Measurements from ENCODE around the gene CLCN3.
A peak's percentile ranks its signal among the peaks of the same experiment; 100 is the strongest.
"Not testable (repeated sequence)": the region's sequence is repeated elsewhere in the genome, so short reads cannot be mapped to it uniquely, and the experiment has no call there.

The CLCN3 gene

DNA sequence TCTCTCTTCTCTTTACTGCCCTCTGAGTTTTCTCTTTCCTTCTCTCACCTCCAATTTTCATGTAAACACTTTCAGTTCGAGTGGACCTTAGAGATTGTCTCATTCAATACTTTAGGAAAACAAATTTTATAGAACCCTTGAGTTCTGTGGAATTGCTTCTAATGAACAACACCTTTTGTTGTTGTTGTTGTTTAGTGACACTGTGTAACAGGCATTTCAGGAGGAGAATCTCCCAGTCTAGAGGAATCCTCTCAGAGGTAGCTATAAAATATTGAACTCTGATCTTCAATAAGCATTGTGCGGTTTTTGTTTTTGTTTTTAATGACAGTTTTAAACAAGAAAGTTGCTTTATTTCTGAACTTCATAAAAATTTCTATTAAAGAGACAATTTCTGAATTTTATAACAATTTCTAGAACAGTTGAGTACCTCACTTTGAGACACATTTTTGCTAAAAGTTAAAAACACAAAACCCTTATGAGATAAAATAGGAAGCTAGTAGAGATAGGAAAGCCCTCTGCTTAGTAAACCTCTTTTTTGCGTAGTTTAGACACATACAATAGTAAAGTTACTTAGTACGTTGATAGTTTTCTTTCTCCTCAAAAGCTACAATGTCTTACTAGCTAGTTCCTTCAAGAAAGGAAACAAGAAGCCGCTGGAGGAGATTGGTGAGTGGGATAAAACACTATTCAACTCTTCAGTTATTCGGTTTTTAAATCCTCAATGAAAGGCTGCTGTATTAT lies 38.8 kb downstream of the CLCN3 start:
- DNase-seq (ENCODE audit: low spot score in 2 of 2) (no peak), ATAC-seq (no peak)
- Mint-ChIP-seq H3K9me3 (no peaks in the 10 kb centered on the region), H3K4me3 (peak overlapping the region; percentile 60), H3K27ac (peak overlapping the region; percentile 89), H3K36me3 (peaks cover 8% of the 10 kb centered on the region), H3K4me1 (peaks cover 6% of the 10 kb centered on the region)

DNA sequence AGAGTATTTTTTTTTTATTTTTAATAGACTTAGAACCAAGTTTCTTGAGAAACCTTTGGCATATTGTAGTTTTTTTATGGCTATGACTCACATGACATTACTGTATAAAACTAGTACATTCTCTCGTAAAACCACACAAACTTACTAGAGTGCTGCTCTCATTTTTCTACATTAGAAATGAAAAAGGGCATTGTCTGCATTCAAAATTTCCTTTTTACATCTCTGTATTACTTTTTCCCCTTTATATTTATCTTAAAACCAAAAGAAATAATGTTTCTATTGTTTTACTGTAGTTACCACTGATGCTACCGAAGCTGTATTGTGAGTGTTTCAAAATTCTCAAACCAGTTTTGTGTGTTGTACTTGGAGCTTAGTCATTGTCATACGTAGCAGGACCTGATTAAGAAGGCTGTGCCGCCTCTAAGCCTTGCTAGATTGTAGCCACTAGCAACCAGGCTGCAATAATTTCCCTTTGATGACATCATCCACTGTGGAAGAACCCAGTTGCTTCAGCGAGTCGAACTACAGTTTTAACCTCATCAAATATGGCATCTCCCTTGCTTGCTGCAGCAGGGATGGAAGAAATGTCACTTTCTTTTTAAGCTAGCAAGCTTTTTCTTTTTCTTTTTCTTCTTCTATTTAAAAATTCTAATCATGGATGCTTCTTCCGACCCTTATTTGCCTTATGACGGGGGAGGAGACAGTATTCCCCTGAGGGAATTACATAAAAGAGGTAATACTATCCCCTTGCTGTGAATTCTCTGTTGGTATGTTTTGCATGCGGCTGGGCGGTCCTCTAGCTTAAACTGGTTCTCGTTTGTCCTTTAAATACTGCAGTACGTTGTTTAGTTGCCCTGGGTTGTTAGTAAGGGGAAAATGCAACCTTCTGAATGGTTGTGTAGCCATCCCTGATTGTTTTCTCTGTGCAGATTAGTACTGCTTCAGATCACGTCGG lies 39.6 kb downstream of the CLCN3 start:
- Mint-ChIP-seq H3K4me1 (peaks cover 6% of the 10 kb centered on the region), H3K4me3 (peak overlapping the region; percentile 60), H3K27ac (peak overlapping the region; percentile 89), H3K36me3 (peaks cover 8% of the 10 kb centered on the region), H3K9me3 (no peaks in the 10 kb centered on the region)
- DNase-seq (ENCODE audit: low spot score in 2 of 2) (peak; percentile 25 to 61), ATAC-seq (peak; percentile 100)

DNA sequence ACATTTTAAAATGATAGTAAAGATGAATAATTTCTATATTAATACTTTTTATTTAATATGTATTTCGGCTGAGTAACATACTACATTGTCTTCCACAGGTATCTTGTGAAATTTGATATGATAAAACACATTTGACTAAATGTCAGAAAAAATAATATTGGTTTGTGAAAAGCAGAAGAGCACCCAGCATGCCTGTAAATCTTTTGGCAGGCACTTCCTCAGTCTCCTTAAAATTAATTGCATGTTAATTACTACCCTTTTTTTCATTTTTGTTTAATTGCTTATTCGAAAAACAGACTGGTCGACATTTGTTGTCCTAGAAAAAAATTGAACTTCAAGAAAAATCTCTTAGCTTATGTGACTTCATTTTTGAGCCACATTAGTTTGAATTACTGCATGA lies 40.6 kb downstream of the CLCN3 start:
- no peak for DNase-seq (ENCODE audit: low spot score in 2 of 2)
- ATAC-seq = no peak
- no peaks in the 10 kb centered on the region for H3K9me3 Mint-ChIP-seq

DNA sequence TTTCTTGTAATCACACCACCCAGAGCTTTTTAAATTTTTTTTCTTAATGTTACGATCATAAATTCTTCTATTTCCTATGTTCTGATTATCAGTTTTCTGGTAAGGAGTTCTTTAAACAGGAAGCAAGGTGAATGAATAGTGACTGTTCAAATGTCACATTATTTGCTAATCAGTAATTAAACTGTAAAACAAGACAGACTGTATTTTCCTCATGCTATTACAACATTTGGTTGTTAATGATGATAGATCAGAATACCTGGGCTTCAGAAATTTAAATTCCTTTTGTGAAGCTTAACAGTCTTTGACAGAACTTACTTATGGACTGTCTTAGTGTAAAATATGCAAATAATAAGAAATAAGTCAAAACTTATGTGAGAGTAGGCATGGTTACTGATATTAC lies 41.4 kb downstream of the CLCN3 start:
- no peak overlapping the region for H3K27ac Mint-ChIP-seq
- no peak for DNase-seq (ENCODE audit: low spot score in 2 of 2)
- H3K4me1 Mint-ChIP-seq = peaks cover 13% of the 10 kb centered on the region
- H3K4me3 Mint-ChIP-seq = no peak overlapping the region
- no peaks in the 10 kb centered on the region for H3K9me3 Mint-ChIP-seq
- peaks cover 8% of the 10 kb centered on the region for H3K36me3 Mint-ChIP-seq
- no peak for ATAC-seq

More for the DNA sequence above, 40.6 kb downstream of the CLCN3 start:
- H3K36me3 Mint-ChIP-seq = peaks cover 8% of the 10 kb centered on the region
- peak overlapping the region; percentile 89 for H3K27ac Mint-ChIP-seq
- no peak overlapping the region for H3K4me3 Mint-ChIP-seq
- peaks cover 13% of the 10 kb centered on the region for H3K4me1 Mint-ChIP-seq

DNA sequence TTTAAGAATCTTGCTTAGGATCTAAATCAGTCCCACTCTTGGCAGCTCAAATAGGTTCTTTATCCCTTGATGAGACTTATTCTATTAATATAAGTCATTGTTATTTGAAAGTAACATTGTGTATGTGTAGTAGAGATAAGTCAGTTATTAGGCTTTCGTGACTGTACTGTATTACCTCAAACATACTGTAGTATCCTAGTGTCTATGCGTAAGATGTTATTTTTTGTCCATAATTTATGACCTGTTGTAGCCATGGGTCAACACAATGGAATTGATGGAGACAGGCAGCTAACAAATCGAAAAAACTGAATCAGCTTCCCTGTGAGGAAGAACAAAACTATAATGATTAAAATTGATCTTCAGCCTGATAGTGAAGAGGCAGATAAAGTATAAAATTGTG lies 41.8 kb downstream of the CLCN3 start:
- H3K4me3 Mint-ChIP-seq = no peak overlapping the region
- H3K9me3 Mint-ChIP-seq = no peaks in the 10 kb centered on the region
- peaks cover 13% of the 10 kb centered on the region for H3K4me1 Mint-ChIP-seq

DNA sequence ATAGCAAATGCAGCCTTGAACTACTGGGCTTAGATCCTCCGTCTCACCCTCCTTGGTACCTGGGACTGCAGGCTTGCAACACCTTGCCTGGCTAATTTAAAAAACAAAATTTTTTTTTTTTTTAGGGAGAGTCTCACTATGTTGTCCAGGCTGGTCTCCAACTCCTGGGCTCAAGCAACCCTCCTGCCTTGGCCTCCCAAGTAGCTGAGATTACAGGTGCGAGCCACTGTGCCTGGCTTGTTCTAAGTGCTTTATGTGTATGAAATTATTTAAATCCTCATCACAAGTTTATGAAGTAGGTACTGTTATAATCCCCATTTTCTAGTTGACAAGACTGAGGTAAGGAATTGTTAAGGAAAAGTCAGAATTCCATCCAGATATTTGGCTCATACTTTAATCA lies 43.0 kb downstream of the CLCN3 start:
- H3K4me3 Mint-ChIP-seq = no peak overlapping the region

More for the DNA sequence above, 41.8 kb downstream of the CLCN3 start:
- H3K36me3 Mint-ChIP-seq = peaks cover 8% of the 10 kb centered on the region
- no peak overlapping the region for H3K27ac Mint-ChIP-seq
- ATAC-seq = no peak
- DNase-seq (ENCODE audit: low spot score in 2 of 2) = no peak

DNA sequence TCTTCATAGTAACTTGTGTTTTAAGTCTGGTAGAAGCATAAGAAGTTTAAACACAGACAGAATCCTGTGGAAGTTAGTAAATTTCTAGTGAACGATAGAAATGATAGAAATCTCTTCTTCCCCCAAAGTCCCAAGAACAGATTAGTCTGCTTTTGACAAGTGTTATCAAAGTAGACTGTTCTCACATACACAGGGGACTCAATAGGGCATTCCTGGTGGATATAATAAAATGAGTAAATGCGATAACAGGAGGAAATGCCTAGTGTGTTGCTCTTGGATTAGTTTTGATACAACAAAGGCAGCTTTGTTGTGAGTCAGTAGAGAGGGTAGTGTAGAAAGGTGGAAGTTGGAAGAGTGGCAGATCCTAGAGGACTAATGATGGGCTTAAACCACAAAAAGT lies 43.5 kb downstream of the CLCN3 start:
- H3K4me3 Mint-ChIP-seq = no peak overlapping the region
- no peak overlapping the region for H3K27ac Mint-ChIP-seq
- DNase-seq (ENCODE audit: low spot score in 2 of 2) (no peak), ATAC-seq (no peak)
- no peaks in the 10 kb centered on the region for H3K9me3 Mint-ChIP-seq
- peaks cover 17% of the 10 kb centered on the region for H3K36me3 Mint-ChIP-seq
- H3K4me1 Mint-ChIP-seq = peaks cover 13% of the 10 kb centered on the region

More for the DNA sequence above, 43.0 kb downstream of the CLCN3 start:
- Mint-ChIP-seq H3K4me1 (peaks cover 13% of the 10 kb centered on the region), H3K27ac (no peak overlapping the region), H3K36me3 (peaks cover 13% of the 10 kb centered on the region), H3K9me3 (no peaks in the 10 kb centered on the region)
- ATAC-seq (no peak), DNase-seq (ENCODE audit: low spot score in 2 of 2) (no peak)

DNA sequence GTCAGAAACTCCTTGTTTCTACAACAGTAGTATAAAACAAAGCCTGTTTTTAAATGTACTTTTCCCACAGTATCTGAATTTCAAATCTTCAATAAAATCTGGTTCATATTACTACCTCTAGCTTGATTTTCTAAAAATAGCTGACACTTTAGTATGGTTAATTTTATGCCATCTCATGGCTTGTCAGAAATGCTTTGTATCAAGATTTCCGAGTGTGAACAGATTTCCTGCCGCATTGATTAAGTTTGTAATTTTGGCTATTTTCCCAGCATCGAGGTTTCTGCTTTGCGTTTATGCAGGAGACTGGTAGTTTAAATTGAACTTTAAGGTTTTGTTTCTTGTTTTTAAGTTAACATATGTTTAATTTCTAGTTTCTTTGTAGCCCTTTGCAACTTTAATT lies 44.2 kb downstream of the CLCN3 start:
- no peaks in the 10 kb centered on the region for H3K9me3 Mint-ChIP-seq

DNA sequence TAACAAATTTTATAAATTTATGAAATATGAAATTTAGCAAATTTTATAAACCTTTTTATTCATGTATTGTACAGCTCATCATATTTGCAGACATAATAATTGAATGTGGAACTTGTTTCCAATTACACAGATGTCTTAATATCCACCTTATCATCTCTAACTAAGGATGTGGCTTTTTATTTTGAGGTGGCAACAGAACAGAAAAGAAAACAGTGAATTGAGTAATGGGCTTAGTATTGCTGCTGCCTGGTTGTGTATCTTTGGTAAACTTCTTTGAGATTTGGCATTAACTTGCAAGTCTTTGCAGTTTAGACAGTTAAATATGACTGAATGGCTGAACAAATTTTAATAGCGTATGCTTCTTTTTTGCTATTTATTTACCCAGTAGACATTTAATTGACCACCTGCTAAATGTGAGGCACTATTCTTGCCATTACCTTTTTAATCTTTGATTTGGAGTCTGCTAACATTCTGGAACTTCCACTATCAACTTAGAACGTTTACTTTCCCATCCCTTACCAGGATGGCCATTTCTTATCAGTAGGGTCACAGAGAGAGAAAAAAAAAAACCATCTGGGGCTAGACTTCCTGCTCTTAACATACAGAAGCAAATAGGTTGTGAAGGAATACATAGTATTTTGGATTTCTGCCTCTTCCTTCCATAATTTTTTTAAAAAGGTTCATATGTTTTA lies 44.8 kb downstream of the CLCN3 start:
- no peak for DNase-seq (ENCODE audit: low spot score in 2 of 2)
- Mint-ChIP-seq H3K4me1 (peaks cover 13% of the 10 kb centered on the region), H3K4me3 (no peak overlapping the region)

More for the DNA sequence above, 44.2 kb downstream of the CLCN3 start:
- Mint-ChIP-seq H3K27ac (no peak overlapping the region), H3K4me3 (no peak overlapping the region), H3K4me1 (peaks cover 13% of the 10 kb centered on the region), H3K36me3 (peaks cover 17% of the 10 kb centered on the region)
- no peak for ATAC-seq
- no peak for DNase-seq (ENCODE audit: low spot score in 2 of 2)

DNA sequence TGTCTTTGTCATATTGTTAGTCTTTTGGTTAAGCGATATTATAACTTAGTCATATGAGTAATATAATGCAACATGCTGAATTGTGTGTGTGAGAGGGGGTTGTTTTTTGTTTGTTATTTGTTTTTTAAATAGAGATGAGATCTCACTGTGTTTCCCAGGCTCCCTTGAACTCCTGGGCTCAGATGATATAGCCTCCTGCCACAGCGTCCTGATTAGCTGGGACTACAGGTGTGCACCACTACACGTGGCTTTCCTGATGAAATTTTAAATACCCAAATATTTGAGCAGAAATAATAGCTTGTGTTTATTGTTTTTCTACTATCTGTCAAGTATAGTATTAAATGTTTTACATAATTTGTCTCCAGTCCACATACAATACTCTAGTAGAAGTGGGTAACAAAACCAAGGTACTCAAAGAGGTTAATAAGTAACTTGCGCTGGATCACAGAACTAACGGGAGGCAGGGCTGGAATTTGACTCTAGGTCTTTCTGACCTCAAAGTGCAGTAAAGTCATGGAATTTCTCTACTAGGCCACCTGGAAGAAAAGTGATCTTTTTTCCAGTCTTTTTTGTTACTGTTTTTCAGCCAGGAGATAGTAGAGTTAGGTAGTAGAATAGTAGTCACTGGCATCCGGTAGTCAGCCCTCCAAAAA lies 47.8 kb downstream of the CLCN3 start:
- H3K27ac Mint-ChIP-seq = no peak overlapping the region
- H3K9me3 Mint-ChIP-seq = no peaks in the 10 kb centered on the region
- no peak for ATAC-seq
- no peak overlapping the region for H3K4me3 Mint-ChIP-seq
- H3K36me3 Mint-ChIP-seq = peaks cover 9% of the 10 kb centered on the region
- H3K4me1 Mint-ChIP-seq = peaks cover 14% of the 10 kb centered on the region
- no peak for DNase-seq (ENCODE audit: low spot score in 2 of 2)

More for the DNA sequence above, 44.8 kb downstream of the CLCN3 start:
- Mint-ChIP-seq H3K27ac (no peak overlapping the region), H3K36me3 (peaks cover 12% of the 10 kb centered on the region), H3K9me3 (no peaks in the 10 kb centered on the region)
- ATAC-seq = peak; percentile 71

DNA sequence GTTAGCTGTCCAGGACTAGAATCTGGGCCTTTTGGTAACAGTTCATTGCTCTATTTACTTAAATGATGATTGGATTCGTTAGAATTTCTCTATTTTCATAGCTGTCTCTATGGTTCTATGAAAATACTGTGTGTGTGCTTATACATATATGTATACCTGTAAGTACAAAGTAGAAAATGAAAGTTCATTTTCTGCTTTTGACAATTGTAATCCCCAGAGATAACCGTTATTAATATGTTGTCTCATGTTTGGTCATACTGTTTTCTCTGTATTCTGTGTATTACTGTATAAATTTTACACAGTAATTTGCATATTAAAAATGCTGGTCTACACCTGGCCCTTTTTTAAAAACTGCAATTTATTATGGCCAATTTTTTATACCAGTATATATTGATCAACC lies 55.4 kb downstream of the CLCN3 start:
- H3K4me1 Mint-ChIP-seq = peaks cover 10% of the 10 kb centered on the region
- DNase-seq (ENCODE audit: low spot score in 2 of 2) = no peak
- H3K27ac Mint-ChIP-seq = no peak overlapping the region
- H3K36me3 Mint-ChIP-seq = peaks cover 9% of the 10 kb centered on the region
- H3K4me3 Mint-ChIP-seq = no peak overlapping the region
- no peaks in the 10 kb centered on the region for H3K9me3 Mint-ChIP-seq
- peak; percentile 69 for ATAC-seq

DNA sequence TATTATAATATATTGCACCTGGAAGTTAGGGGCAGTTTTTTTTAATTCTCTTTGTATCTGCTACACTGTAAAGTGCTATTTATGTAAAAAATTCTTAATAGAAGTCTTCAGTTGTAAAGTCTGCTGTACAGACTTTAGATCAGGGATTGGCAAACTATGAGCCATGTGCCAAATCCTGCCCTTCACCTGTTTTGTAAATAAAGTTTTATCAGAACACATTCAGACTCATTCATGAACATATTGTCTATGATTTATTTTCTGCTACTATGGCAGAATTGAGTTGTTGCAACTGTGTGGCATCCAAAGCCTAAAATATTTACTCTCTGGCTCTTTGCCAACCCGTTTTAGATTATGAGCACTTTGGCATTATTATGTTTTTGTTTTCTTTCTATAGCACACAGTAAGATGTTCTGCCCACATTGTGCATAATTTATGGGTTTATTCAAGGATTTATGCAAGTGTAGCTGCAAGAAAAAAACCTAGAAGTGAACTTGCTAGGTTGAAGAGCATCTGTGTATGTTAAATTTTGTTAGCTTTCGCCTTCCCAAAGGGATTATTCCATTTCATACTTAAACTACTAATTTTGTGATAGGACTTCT lies 56.9 kb downstream of the CLCN3 start:
- ATAC-seq = no peak
- DNase-seq (ENCODE audit: low spot score in 2 of 2) = no peak
- Mint-ChIP-seq H3K4me1 (peaks cover 10% of the 10 kb centered on the region), H3K4me3 (no peak overlapping the region), H3K27ac (no peak overlapping the region), H3K9me3 (no peaks in the 10 kb centered on the region), H3K36me3 (peaks cover 16% of the 10 kb centered on the region)

DNA sequence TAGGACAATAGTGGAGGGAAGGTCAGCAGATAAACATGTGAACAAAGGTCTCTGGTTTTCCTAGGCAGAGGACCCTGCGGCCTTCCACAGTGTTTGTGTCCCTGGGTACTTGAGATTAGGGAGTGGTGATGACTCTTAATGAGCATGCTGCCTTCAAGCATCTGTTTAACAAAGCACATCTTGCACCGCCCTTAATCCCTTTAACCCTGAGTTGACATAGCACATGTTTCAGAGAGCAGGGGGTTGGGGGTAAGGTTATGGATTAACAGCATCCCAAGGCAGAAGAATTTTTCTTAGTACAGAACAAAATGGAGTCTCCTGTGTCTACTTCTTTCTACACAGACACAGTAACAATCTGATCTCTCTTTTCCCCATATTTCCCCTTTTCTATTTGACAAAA lies 58.1 kb downstream of the CLCN3 start:
- H3K9me3 Mint-ChIP-seq; ATAC-seq; DNase-seq (ENCODE audit: low spot score in 2 of 2); H3K27ac Mint-ChIP-seq; H3K4me3 Mint-ChIP-seq; H3K4me1 Mint-ChIP-seq: not testable (repeated sequence)
- H3K36me3 Mint-ChIP-seq = peaks cover 16% of the 10 kb centered on the region

DNA sequence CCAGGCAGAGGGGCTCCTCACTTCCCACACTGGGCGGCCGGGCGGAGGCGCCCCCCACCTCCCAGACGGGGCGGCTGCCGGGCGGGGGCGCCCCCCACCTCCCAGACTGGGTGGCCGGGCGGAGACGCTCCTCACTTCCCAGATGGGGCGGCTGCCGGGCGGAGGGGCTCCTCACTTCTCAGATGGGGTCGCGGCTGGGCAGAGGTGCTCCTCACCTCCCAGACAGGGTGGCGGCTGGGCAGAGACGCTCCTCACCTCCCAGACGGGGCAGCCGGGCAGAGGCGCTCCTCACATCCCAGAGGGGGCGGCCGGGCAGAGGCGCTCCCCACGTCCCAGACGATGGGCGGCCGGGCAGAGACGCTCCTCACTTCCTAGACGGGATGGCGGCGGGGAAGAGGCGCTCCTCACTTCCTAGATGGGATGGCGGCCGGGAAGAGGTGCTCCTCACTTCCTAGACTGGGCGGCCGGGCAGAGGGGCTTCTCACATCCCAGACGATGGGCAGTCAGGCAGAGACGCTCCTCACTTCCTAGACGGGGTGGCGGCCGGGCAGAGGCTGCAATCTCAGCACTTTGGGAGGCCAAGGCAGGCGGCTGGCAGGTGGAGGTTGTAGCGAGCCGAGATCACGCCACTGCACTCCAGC lies 58.7 kb downstream of the CLCN3 start:
- peaks cover 21% of the 10 kb centered on the region for H3K36me3 Mint-ChIP-seq
- H3K9me3 Mint-ChIP-seq; ATAC-seq; H3K4me1 Mint-ChIP-seq; H3K27ac Mint-ChIP-seq; H3K4me3 Mint-ChIP-seq; DNase-seq (ENCODE audit: low spot score in 2 of 2): not testable (repeated sequence)

Measured in stimulated activated effector memory CD8-positive, alpha-beta T cell treated with anti-CD3 and anti-CD28 coated beads, Interleukin-12 subunit alpha, Interleukin-12 subunit beta, amount 100 ng/mL, for 72 hours (primary cell).